Measurements from ENCODE around the gene SPDYE6.

The SPDYE6 gene

GRCh38 chr7:102296179-102296438, 60.1 kb downstream of the SPDYE6 start:
- TF ChIP-seq, protein P1, sequence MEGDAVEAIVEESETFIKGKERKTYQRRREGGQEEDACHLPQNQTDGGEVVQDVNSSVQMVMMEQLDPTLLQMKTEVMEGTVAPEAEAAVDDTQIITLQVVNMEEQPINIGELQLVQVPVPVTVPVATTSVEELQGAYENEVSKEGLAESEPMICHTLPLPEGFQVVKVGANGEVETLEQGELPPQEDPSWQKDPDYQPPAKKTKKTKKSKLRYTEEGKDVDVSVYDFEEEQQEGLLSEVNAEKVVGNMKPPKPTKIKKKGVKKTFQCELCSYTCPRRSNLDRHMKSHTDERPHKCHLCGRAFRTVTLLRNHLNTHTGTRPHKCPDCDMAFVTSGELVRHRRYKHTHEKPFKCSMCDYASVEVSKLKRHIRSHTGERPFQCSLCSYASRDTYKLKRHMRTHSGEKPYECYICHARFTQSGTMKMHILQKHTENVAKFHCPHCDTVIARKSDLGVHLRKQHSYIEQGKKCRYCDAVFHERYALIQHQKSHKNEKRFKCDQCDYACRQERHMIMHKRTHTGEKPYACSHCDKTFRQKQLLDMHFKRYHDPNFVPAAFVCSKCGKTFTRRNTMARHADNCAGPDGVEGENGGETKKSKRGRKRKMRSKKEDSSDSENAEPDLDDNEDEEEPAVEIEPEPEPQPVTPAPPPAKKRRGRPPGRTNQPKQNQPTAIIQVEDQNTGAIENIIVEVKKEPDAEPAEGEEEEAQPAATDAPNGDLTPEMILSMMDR (IDR thresholded peaks at IDR 0.05), result no peak
